ENCODE measurements around the gene STT3A.

DNA sequence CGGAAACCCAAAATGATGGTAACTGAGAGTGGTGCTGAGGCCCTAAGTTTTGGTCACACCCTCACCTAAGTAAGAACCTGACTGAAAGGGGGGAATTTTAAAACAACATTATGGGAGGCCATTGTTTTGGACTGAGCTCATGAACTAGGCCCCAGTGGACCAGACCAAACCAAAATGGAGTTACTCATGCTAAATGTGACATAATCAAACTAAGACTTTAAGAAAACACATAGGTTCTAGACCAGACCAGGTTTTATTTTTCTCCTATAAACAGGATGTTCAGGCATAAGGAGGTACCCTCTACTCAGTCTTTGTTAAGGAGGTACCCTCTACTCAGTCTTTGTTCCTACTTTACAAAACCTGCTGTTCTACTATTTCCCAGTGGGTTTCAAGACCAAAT, 30.7 kb upstream of the STT3A start:
- TF ChIP-seq, protein P1, sequence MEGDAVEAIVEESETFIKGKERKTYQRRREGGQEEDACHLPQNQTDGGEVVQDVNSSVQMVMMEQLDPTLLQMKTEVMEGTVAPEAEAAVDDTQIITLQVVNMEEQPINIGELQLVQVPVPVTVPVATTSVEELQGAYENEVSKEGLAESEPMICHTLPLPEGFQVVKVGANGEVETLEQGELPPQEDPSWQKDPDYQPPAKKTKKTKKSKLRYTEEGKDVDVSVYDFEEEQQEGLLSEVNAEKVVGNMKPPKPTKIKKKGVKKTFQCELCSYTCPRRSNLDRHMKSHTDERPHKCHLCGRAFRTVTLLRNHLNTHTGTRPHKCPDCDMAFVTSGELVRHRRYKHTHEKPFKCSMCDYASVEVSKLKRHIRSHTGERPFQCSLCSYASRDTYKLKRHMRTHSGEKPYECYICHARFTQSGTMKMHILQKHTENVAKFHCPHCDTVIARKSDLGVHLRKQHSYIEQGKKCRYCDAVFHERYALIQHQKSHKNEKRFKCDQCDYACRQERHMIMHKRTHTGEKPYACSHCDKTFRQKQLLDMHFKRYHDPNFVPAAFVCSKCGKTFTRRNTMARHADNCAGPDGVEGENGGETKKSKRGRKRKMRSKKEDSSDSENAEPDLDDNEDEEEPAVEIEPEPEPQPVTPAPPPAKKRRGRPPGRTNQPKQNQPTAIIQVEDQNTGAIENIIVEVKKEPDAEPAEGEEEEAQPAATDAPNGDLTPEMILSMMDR (IDR thresholded peaks at IDR 0.05; ENCODE audit: low read length), result no peak
- TF ChIP-seq EZH2 (optimal IDR thresholded peaks at IDR 0.05; ENCODE audit: low read depth, low read length), result no peak
- TF ChIP-seq EZH2phosphoT487 (IDR thresholded peaks at IDR 0.05; ENCODE audit: low read length), result no peak
